NCI-H1694 treated with DMSO at 0.1 percent for 48 hours (cell line): Measurements from ENCODE around the gene GRK3.
A peak's percentile ranks its signal among the peaks of the same experiment; 100 is the strongest.

Experiments
- DNase-seq: peaks from one replicate; lab custom pipeline; 2025; lab: John Stamatoyannopoulos, UW

The GRK3 gene

DNA sequence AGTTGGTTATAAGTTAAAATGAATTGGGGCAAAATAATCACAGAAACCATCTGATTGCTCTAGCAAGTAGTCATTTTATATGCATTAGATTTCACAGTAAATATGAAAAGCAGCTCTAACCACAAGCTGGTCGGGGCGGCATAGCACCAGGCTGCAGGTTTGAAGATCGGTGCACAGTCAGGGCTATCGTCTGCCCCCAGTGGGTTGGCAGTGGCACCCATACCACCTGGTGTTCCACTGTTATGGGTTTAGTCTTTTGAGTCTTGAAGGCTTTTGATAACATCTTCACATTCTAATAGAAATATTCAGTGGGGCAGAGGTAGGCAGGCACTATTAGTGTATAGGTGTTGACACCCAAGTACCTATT lies 62.1 kb downstream of the GRK3 start:
- no peak for DNase-seq

- peak; percentile 11 for DNase-seq
Observed at GRCh38 chr22:25627271-25627852, 62.9 kb downstream of the GRK3 start.

DNA sequence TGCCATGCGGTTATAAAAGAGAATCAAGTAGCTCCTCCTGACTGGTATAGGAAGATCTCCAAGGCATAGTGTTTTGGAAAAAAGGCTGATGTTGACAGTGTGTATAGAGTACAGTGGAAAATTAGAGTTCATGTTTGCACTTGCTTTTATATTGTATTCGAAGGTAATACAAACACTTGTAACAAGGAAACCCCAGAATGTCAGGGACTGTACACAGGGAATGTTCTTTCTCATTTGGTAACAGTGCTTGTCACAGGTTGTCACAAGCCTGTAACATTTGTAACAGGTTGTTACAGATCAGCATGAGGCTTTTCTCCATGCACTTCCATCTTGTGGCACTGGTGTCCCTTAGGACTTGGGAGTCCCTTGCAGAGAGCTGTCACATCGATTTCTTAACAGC lies 64.0 kb downstream of the GRK3 start:
- no peak for DNase-seq

GRCh38 chr22:25629613-25630012 lies 65.1 kb downstream of the GRK3 start:
- DNase-seq = no peak

GRCh38 chr22:25630447-25630846 lies 66.0 kb downstream of the GRK3 start:
- peak; percentile 54 for DNase-seq

DNA sequence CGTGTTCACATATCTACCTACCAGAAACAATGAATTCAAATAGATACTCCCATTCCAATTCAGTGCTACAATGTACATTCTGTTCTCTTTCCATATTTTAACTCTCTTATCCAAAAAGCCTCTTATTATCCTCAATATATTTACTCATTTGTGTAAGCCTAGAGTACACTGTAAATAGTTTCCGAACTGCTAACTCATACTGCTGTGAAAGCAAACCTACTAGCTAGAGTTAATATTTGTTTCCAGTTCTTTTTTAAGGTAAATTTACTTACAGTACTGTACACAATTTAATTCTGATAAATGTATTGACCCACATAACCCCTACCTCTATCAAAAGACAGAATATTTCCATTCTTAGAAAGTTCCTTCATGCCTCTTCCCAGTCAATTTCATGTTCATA lies 71.8 kb downstream of the GRK3 start:
- DNase-seq = no peak

GRCh38 chr22:25637032-25637431 lies 72.6 kb downstream of the GRK3 start:
- DNase-seq = no peak

GRCh38 chr22:25637672-25638071 lies 73.2 kb downstream of the GRK3 start:
- no peak for DNase-seq

DNA sequence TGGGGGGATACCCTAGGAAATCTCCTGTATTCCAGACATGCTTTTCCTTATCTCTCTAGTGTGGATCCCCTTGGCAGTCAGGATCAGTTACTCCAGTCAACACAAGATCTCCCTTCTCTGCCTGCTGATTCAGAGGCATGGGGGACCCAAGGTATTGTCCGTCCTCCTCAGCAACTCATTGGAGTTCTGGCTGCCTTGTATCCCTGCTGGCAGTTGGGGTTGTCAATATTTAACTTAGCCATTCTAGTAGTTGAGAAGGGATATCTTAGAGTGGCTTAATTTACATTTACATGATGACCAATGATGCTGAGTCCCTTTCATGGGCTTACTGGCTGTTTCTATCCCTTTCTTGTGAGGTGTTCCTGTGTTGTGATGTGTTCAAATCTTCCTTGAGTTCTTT lies 74.2 kb downstream of the GRK3 start:
- DNase-seq = no peak

GRCh38 chr22:25641650-25642049 lies 77.2 kb downstream of the GRK3 start:
- no peak for DNase-seq

DNA sequence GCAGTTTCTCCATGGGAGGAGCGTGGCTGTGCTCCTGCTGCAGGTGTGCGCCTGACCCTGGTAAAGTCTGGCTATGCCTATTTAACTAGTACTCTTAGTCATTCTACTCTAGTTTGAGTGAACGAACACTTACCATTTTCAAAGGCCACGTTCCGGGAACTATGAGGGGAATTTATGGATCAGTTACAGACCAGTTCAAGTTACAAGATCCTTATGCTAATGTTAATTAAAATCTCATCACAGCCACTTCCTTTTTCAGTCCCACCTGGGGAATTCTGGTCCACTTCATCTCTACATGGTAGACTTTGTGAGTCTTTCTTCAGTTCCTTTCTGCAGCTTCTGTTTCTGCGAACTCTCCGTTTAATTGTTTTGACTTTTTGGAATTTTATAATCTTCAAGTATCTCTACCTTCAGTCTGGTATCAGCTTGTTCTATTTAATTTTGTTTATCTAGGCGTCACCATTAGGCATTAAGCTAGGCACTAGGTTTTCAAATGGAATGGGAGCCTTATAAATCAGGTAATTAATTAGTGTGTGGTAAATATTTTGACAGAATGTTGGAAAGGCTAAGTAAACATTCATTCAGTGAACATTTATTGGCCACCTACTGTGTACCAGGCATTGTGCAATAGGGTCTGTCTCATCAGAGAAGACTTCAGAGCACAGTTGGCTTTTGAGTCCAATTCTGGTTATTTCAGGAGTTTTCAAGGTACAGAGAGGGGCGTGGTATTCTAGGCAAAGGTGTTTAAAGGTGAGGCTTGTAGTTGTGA lies 78.9 kb downstream of the GRK3 start:
- DNase-seq = no peak

DNA sequence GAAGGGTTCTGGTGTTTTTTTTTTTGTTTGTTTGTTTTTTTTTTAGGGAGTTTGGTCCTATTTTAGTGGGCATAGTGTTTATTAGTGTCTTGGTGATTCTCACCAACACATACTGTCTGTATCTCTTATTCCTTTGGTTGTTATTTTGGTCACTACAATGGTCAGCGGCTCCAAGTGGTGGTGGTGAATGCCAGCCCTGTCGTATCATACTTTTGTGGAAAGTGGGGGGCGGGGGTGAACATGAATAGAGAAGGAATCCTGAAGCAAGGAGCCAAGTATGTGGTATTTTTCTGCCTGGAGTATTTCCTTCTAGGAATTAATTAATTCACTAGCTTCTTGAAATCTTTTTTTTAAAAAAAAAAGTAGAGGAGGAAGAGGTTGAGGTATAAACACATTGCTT lies 79.6 kb downstream of the GRK3 start:
- DNase-seq = no peak

- DNase-seq = no peak
Observed at GRCh38 chr22:25645266-25645665, 80.8 kb downstream of the GRK3 start.

GRCh38 chr22:25645964-25646363 lies 81.5 kb downstream of the GRK3 start:
- DNase-seq = no peak

GRCh38 chr22:25650833-25651232 lies 86.4 kb downstream of the GRK3 start:
- DNase-seq = no peak

GRCh38 chr22:25651332-25652085 lies 87.0 kb downstream of the GRK3 start:
- DNase-seq = peak; percentile 63

DNA sequence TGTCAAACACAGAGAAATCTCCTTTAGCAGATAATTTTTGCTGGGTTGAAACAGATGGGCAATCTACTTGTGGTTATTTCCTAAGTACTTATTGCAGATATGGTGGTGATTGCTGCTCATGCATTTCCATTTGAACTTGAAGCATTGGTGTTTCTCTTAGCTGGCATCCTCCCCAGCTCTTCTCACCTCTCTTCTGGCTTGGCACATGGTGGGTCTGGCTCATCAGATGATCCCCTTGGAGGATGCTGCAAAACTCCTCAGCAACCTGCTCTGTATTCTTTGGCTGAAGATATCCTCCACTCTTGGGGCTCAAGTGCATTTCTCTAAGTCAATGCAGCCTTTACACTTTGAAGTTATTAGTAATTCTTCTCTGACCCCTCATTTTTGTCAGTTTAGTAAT lies 90.2 kb downstream of the GRK3 start:
- no peak for DNase-seq

- DNase-seq = no peak
Observed at GRCh38 chr22:25655371-25655935, 91.0 kb downstream of the GRK3 start.

GRCh38 chr22:25656724-25657123 lies 92.2 kb downstream of the GRK3 start:
- DNase-seq = no peak

- no peak for DNase-seq
Observed at GRCh38 chr22:25658633-25659032, 94.2 kb downstream of the GRK3 start.

GRCh38 chr22:25659413-25659812 lies 94.9 kb downstream of the GRK3 start:
- DNase-seq = no peak

GRCh38 chr22:25660336-25660735 lies 95.9 kb downstream of the GRK3 start:
- no peak for DNase-seq

- no peak for DNase-seq
Observed at GRCh38 chr22:25661073-25661472, 96.6 kb downstream of the GRK3 start.
